H1 (cell line): ENCODE measurements around the gene STAG1. TPM values are rescaled to one million over a fixed set of nuclear protein-coding genes. Genes with fewer than 3 reads are reported as not detected.

Experiments used
- CTCF ChIA-PET: fragments of 300-600 bp; sonication (Branson Sonifier 250); formaldehyde crosslinking; loops from one replicate; lab custom pipeline; 2021; ENCODE audit not compliant: partially characterized antibody; lab: Charles Lee
- POLR2A ChIA-PET: fragments of 300-600 bp; sonication (Branson Sonifier 250); formaldehyde crosslinking; loops from one replicate; lab custom pipeline; 2021; ENCODE audit warnings: inconsistent platforms; ENCODE audit not compliant: partially characterized antibody; lab: Charles Lee
- DNase-seq, 2 experiments: peaks; one replicate each; pipeline versions ENCODE4 v3.0.0 to v3.0.0-alpha.2; 2010 to 2022; ENCODE audit warnings: low spot score in 2 of 2, low read depth in 1 of 2, mixed read lengths in 1 of 2
- FAIRE-seq: peaks from 2 replicates; lab custom pipeline; 2011; peaks lifted over from hg19 to GRCh38; lab: Jason Lieb, UNC
- H2AFZ ChIP-seq: 2 replicates; pipeline ENCODE4 v1.8.1; 2012; ENCODE audit warnings: low read length, inconsistent platforms
- H2AK5ac ChIP-seq: 2 replicates; pipeline ENCODE4 v1.6.1; 2013; ENCODE audit warnings: low read depth, low read length
- H2BK120ac ChIP-seq: replicated peaks from 2 replicates; pipeline ENCODE3; 2013; ENCODE audit warnings: low read depth, low read length, inconsistent platforms
- H2BK12ac ChIP-seq: 2 replicates; pipeline ENCODE4 v1.6.1; 2013; ENCODE audit warnings: low read depth, low read length
- H2BK15ac ChIP-seq: 2 replicates; pipeline ENCODE4 v1.6.1; 2013; ENCODE audit warnings: low read length
- H2BK20ac ChIP-seq: 2 replicates; pipeline ENCODE4 v1.6.1; 2013; ENCODE audit warnings: low read length
- H2BK5ac ChIP-seq: 2 replicates; pipeline ENCODE4 v1.6.1; 2013; ENCODE audit warnings: low read depth, low read length
- H3K14ac ChIP-seq: 2 replicates; pipeline ENCODE4 v1.6.1; 2013; ENCODE audit warnings: inconsistent platforms; ENCODE audit not compliant: insufficient read length
- H3K18ac ChIP-seq: 2 replicates; pipeline ENCODE4 v1.6.1; 2013; ENCODE audit warnings: low read length; ENCODE audit errors: extremely low read depth
- H3K23ac ChIP-seq: 2 replicates; pipeline ENCODE4 v1.6.1; 2013; ENCODE audit warnings: inconsistent platforms; ENCODE audit not compliant: insufficient read length
- H3K23me2 ChIP-seq: 2 replicates; pipeline ENCODE4 v1.6.1; 2013; ENCODE audit warnings: low read depth, low read length
- H3K27ac ChIP-seq: 2 replicates; pipeline ENCODE4 v1.6.1; 2011; ENCODE audit warnings: low read depth, low read length, inconsistent platforms
- H3K27me3 ChIP-seq, 4 experiments: replicated peaks in 1 of 4; 1 replicate in 1 of 4; 2 replicates in 3 of 4; pipeline versions ENCODE4 v1.6.1 to v1.8.1; 2011 to 2013; ENCODE audit warnings: low read length in 3 of 4, mild to moderate bottlenecking in 3 of 4, inconsistent platforms in 2 of 4, mixed read lengths in 2 of 4, moderate library complexity in 1 of 4; ENCODE audit not compliant: control insufficient read depth in 3 of 4, insufficient read depth in 3 of 4; ENCODE audit errors: extremely low read depth in 1 of 4
- H3K36me3 ChIP-seq, 4 experiments: 2 replicates each; pipeline versions ENCODE4 v1.6.1 to v1.8.1; 2011 to 2013; ENCODE audit warnings: mild to moderate bottlenecking in 4 of 4, low read length in 3 of 4, moderate library complexity in 2 of 4, control low read depth in 1 of 4, inconsistent platforms in 1 of 4; ENCODE audit not compliant: insufficient read depth in 4 of 4, control insufficient read depth in 2 of 4
- H3K4ac ChIP-seq: replicated peaks from 2 replicates; pipeline ENCODE3; 2013; ENCODE audit warnings: low read length, low read depth, mixed read lengths, inconsistent platforms; ENCODE audit not compliant: insufficient read length
- H3K4me1 ChIP-seq, 4 experiments: replicated peaks in 1 of 4; 1 replicate in 1 of 4; 2 replicates in 3 of 4; pipeline versions ENCODE4 v1.6.1 to v1.8.1; 2011 to 2013; ENCODE audit warnings: low read length in 3 of 4, inconsistent platforms in 2 of 4, mixed read lengths in 1 of 4; ENCODE audit not compliant: insufficient read depth in 4 of 4, control insufficient read depth in 3 of 4
- H3K4me2 ChIP-seq, 2 experiments: 2 replicates each; pipeline versions ENCODE4 v1.6.1 to v1.8.1; 2011 to 2013; ENCODE audit warnings: low read depth in 2 of 2, low read length in 2 of 2, control low read depth in 1 of 2, inconsistent platforms in 1 of 2, mild to moderate bottlenecking in 1 of 2; ENCODE audit not compliant: insufficient read depth in 1 of 2
- H3K4me3 ChIP-seq, 4 experiments: fragments of 200-600, 300-600 bp in 1 of 4; sonication (generic), shearing (Covaris generic), sonication (Bioruptor Twin) in 1 of 4; 2 replicates each; pipeline versions ENCODE4 v1.5.1 to v1.8.1; 2011 to 2016; ENCODE audit warnings: low read length in 4 of 4, low read depth in 3 of 4, control low read depth in 2 of 4, inconsistent platforms in 2 of 4, mild to moderate bottlenecking in 2 of 4, mixed read lengths in 1 of 4, moderate library complexity in 1 of 4; ENCODE audit not compliant: insufficient read depth in 2 of 4; ENCODE audit errors: extremely low read depth in 1 of 4
- H3K56ac ChIP-seq: replicated peaks from 2 replicates; pipeline ENCODE3; 2013; ENCODE audit warnings: low read depth, mild to moderate bottlenecking, mixed read lengths, low read length, inconsistent platforms; ENCODE audit not compliant: insufficient read length
- H3K79me1 ChIP-seq: 2 replicates; pipeline ENCODE4 v1.6.1; 2013; ENCODE audit warnings: low read depth, low read length, control low read depth
- H3K79me2 ChIP-seq, 2 experiments: 2 replicates each; pipeline versions ENCODE4 v1.6.1 to v1.8.1; 2012 to 2013; ENCODE audit warnings: low read length in 2 of 2, mild to moderate bottlenecking in 2 of 2, inconsistent platforms in 1 of 2; ENCODE audit not compliant: insufficient read depth in 2 of 2, control insufficient read depth in 1 of 2
- H3K9ac ChIP-seq, 4 experiments: replicated peaks in 1 of 4; 1 replicate in 1 of 4; 2 replicates in 3 of 4; pipeline versions ENCODE4 v1.6.1 to v1.8.1; 2011 to 2013; ENCODE audit warnings: low read depth in 3 of 4, low read length in 3 of 4, control low read depth in 2 of 4, mild to moderate bottlenecking in 2 of 4, moderate library complexity in 2 of 4, inconsistent platforms in 1 of 4; ENCODE audit errors: extremely low read depth in 1 of 4
- H3K9me3 ChIP-seq, 2 experiments: 2 replicates each; pipeline versions ENCODE4 v1.6.1 to v1.8.1; 2012 to 2013; ENCODE audit warnings: mild to moderate bottlenecking in 2 of 2, moderate library complexity in 2 of 2, control low read depth in 1 of 2, inconsistent platforms in 1 of 2, low read depth in 1 of 2, low read length in 1 of 2, mixed read lengths in 1 of 2; ENCODE audit not compliant: insufficient read depth in 2 of 2
- H4K20me1 ChIP-seq, 2 experiments: replicated peaks in 1 of 2; 2 replicates each; pipeline versions ENCODE3 to v1.8.1; 2011 to 2013; ENCODE audit warnings: inconsistent platforms in 2 of 2, low read length in 2 of 2, mild to moderate bottlenecking in 1 of 2; ENCODE audit not compliant: insufficient read depth in 2 of 2, control insufficient read depth in 1 of 2
- H4K5ac ChIP-seq: 2 replicates; pipeline ENCODE4 v1.6.1; 2013; ENCODE audit warnings: low read length, low read depth, mixed read lengths, inconsistent platforms; ENCODE audit not compliant: insufficient read length
- H4K8ac ChIP-seq: 2 replicates; pipeline ENCODE4 v1.8.0; 2013; ENCODE audit warnings: mild to moderate bottlenecking, moderate library complexity, low read length, inconsistent platforms; ENCODE audit not compliant: insufficient read depth; ENCODE audit errors: extremely low read depth
- H4K91ac ChIP-seq: replicated peaks from 2 replicates; pipeline ENCODE3; 2013; ENCODE audit warnings: low read length, mixed read lengths, inconsistent platforms; ENCODE audit not compliant: insufficient read length
- BCL11A ChIP-seq, 2 experiments: IDR thresholded peaks; one replicate each; pipeline ENCODE4 v1.6.1; 2011; ENCODE audit warnings: low read depth in 2 of 2, low read length in 2 of 2, mild to moderate bottlenecking in 2 of 2
- EZH2 ChIP-seq: fragments of 200-600 bp; sonication (generic); IDR thresholded peaks from 2 replicates; pipeline ENCODE4 v1.7.1; 2012; ENCODE audit warnings: low read depth, mild to moderate bottlenecking, moderate library complexity, low read length, inconsistent platforms; ENCODE audit not compliant: severe bottlenecking
- GTF2F1 ChIP-seq: IDR thresholded peaks from 2 replicates; pipeline ENCODE4 v1.6.1; 2012; ENCODE audit warnings: low read depth, low read length, improper control_type of control experiment, borderline replicate concordance
- KDM1A ChIP-seq: fragments of 200-600, 300-600 bp; sonication (generic); IDR thresholded peaks from 2 replicates; pipeline ENCODE4 v1.7.1; 2016; ENCODE audit warnings: mild to moderate bottlenecking, low read length, borderline replicate concordance
- SIN3A ChIP-seq, 2 experiments: IDR thresholded peaks in 1 of 2; conservative IDR thresholded peaks in 1 of 2; 2 replicates each; pipeline ENCODE4 v1.6.1; 2011 to 2012; ENCODE audit warnings: low read length in 2 of 2, improper control_type of control experiment in 1 of 2, low read depth in 1 of 2, mild to moderate bottlenecking in 1 of 2
- SP4 ChIP-seq: IDR thresholded peaks from 2 replicates; pipeline ENCODE4 v1.6.1; 2012; ENCODE audit warnings: low read length, inconsistent platforms
- TAF7 ChIP-seq: optimal IDR thresholded peaks from 2 replicates; pipeline ENCODE3; 2011; ENCODE audit warnings: low read depth, mild to moderate bottlenecking, inconsistent platforms, low read length, moderate library complexity, borderline replicate concordance
- TEAD4 ChIP-seq: IDR thresholded peaks from 2 replicates; pipeline ENCODE4 v1.6.1; 2012; ENCODE audit warnings: low read depth, low read length, inconsistent platforms, mixed read lengths
- WGBS, 2 experiments: shearing (Covaris generic) in 1 of 2; methylation state at CpG; one replicate each; pipeline versions ENCODE4 v1.1.6 to v1.1.7; 2013 to 2015; ENCODE audit warnings: low lambda C conversion rate in 2 of 2, mixed read lengths in 2 of 2, inconsistent platforms in 1 of 2, low coverage in 1 of 2, missing lambda C conversion rate in 1 of 2; ENCODE audit not compliant: insufficient replicate concordance in 2 of 2, insufficient coverage in 1 of 2, insufficient read length in 1 of 2; ENCODE audit errors: extremely low coverage in 1 of 2, missing lambda C conversion rate in 1 of 2; 5-methylcytosine and 5-hydroxymethylcytosine counted together
- polyA plus RNA-seq, 7 experiments: library from polyadenylated mRNA; depleted of rRNA in 3 of 7; stranded (reverse) in 5 of 7; unstranded in 2 of 7; fragments of >200 nt in 5 of 7; fragments of 200-250 nt in 2 of 7; gene quantifications; 1 replicate in 5 of 7; 2 replicates in 1 of 7; 4 replicates in 1 of 7; pipeline versions ENCODE4 v1.2.1 to v1.2.3, GENCODE V29; 2011 to 2013; ENCODE audit warnings: missing spikeins in 2 of 7, mixed read lengths in 2 of 7
- total RNA-seq: library from RNA; stranded (reverse); fragmentation: NEBNext Ultra II Directional; extraction: Animal tissue kit (Norgen Biotek cat#: 25700); gene quantifications from 2 replicates; pipeline ENCODE4 v1.2.1, GENCODE V29; 2021

STAG1 gene
- total and polyA plus RNA-seq, 2 of the 8 experiments (the other 6 are each of a cell fraction or from before 2014, with no cell fraction given) = 4.6 to 23.4 TPM

GRCh38 chr3:136343446-136343845 lies 408.7 kb downstream of the STAG1 start:
- Histone ChIP-seq H3K36me3 (peaks cover 0 to 7% (median 0%) of the 10 kb centered on the region in 4 experiments; a peak in 2 of 8 replicates), H3K27ac (no peak overlapping the region)
- 86% methylated on average over 2 of the region's 2 CpGs; no CpG with 5 or more reads in 1 of the 2 experiments for WGBS, 2 experiments

More at GRCh38 chr3:136343446-136343845, 408.7 kb downstream of the STAG1 start:
- CTCF ChIA-PET = interaction anchor here (0.8 to 1.8 kb wide), 4 partner anchors 9 to 256 kb away, joined by 3 to 5 read pairs (median 4); no protein-coding TSS in a partner anchor
- no peak overlapping the region for H4K91ac ChIP-seq
- no peak overlapping the region for H2BK15ac ChIP-seq
- H3K4me1 ChIP-seq = peaks cover 0 to 5% (median 0%) of the 10 kb centered on the region in 4 experiments; a peak in 3 of 7 replicates
- H3K14ac ChIP-seq = no peak overlapping the region
- H2BK120ac ChIP-seq = no peak overlapping the region
- no peak overlapping the region for H2AFZ ChIP-seq
- H3K27me3 ChIP-seq = no peaks in the 10 kb centered on the region
- no peaks in the 10 kb centered on the region for H3K79me2 ChIP-seq
- TF ChIP-seq GTF2F1 = no peak
- no peak for TF ChIP-seq KDM1A
- no peak for TF ChIP-seq SP4
- no peak for TF ChIP-seq TEAD4
- TF ChIP-seq SIN3A (conservative IDR thresholded peaks at IDR 0.05 in 1 of 2, IDR thresholded peaks at IDR 0.05 in 1 of 2; ENCODE audit: low read depth in 1 of 2, low read length in 2 of 2) = no peak
- TF ChIP-seq BCL11A (IDR thresholded peaks at IDR 0.05; ENCODE audit: low read depth in 2 of 2, low read length in 2 of 2) = no peak
- TF ChIP-seq EZH2 = no peak
- no peak for TF ChIP-seq TAF7
- H3K4me3 ChIP-seq = no peak overlapping the region
- H4K20me1 ChIP-seq = no peaks in the 10 kb centered on the region
- no peak overlapping the region for H4K5ac ChIP-seq
- H2BK12ac ChIP-seq = no peak overlapping the region
- H3K79me1 ChIP-seq = no peaks in the 10 kb centered on the region
- FAIRE-seq (no peak), DNase-seq (no peak)
- no peaks in the 10 kb centered on the region for H3K23me2 ChIP-seq
- H3K9ac ChIP-seq = no peak overlapping the region
- no peaks in the 10 kb centered on the region for H3K9me3 ChIP-seq
- no peak overlapping the region for H2BK20ac ChIP-seq
- no peak overlapping the region for H3K56ac ChIP-seq
- no peak overlapping the region for H2BK5ac ChIP-seq
- no peak overlapping the region for H2AK5ac ChIP-seq
- no peak overlapping the region for H3K4me2 ChIP-seq
- POLR2A ChIA-PET = no interaction called here
- no peak overlapping the region for H3K4ac ChIP-seq
- H3K23ac ChIP-seq = no peak overlapping the region
- H4K8ac ChIP-seq = no peak overlapping the region
- no peak overlapping the region for H3K18ac ChIP-seq
